LNCaP clone FGC (cell line): Measurements from ENCODE around the gene CHCHD6.

Source experiments
- DNase-seq: peaks from one replicate; pipeline ENCODE4 v3.0.0-alpha.2; 2011; ENCODE audit warnings: low read depth
- H3K4me3 ChIP-seq: 2 replicates; pipeline ENCODE4 v1.5.1; 2011; ENCODE audit warnings: mild to moderate bottlenecking, low read depth, low read length, control low read depth
- CTCF ChIP-seq: IDR thresholded peaks from 2 replicates; pipeline ENCODE4 v1.5.1; 2012; ENCODE audit warnings: mild to moderate bottlenecking; ENCODE audit not compliant: control insufficient read depth, insufficient read depth; ENCODE audit errors: extremely low read depth

The CHCHD6 gene

GRCh38 chr3:126964950-126965349 lies 260.9 kb downstream of the CHCHD6 start:
- no peak overlapping the region for H3K4me3 ChIP-seq
- no peak for TF ChIP-seq CTCF
- DNase-seq, result no peak

- no peak for DNase-seq
- H3K4me3 ChIP-seq, result no peak overlapping the region
- TF ChIP-seq CTCF, result no peak
Observed at GRCh38 chr3:126965526-126966080, 261.6 kb downstream of the CHCHD6 start.

DNA sequence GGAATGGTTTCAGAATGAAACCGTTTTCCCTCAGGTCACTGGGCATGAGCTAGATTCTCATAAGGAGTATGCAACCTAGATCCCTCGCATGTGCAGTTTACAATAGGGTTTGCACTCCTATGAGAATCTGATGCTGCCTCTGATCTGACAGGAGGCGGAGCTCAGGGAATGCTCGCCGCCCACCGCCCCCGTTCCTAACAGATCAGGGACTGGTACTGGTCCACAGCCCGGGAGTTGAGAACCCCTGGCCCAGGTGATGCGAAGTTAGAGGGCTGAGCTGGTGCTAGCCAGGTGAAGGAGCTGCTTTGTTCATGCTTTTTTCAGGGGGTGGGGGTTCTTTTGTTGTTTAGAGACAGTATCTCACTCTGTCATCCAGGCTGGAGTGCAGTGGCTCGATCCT lies 263.3 kb downstream of the CHCHD6 start:
- TF ChIP-seq CTCF, result no peak
- H3K4me3 ChIP-seq, result no peak overlapping the region
- no peak for DNase-seq

- no peak for TF ChIP-seq CTCF
- DNase-seq, result no peak
- H3K4me3 ChIP-seq, result no peak overlapping the region
Observed at GRCh38 chr3:126968391-126969390, 264.7 kb downstream of the CHCHD6 start.

DNA sequence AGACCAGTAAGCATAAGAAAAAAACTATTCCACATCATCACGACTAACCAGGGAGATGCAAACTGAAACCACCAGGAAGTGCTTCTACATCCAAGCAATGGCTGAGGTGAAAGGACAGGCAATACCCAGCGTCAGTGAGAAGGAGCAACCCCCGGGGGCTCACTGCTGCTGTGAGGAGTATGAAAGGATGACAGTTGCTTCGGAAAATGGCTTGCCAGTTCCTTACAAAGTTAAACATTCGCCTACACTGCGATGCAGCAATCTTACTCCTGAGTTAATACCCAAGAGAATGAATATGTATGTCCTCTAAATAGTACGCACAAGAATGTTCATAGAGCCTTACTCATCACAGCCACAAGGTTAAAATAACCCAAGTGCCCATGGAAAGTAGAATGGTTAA lies 265.5 kb downstream of the CHCHD6 start:
- no peak for DNase-seq
- no peak for TF ChIP-seq CTCF
- no peak overlapping the region for H3K4me3 ChIP-seq

GRCh38 chr3:126970101-126970500 lies 266.1 kb downstream of the CHCHD6 start:
- no peak for DNase-seq
- TF ChIP-seq CTCF, result no peak
- H3K4me3 ChIP-seq, result no peak overlapping the region

GRCh38 chr3:126970921-126971320 lies 266.9 kb downstream of the CHCHD6 start:
- no peak for TF ChIP-seq CTCF
- H3K4me3 ChIP-seq, result no peak overlapping the region
- no peak for DNase-seq
